ENCODE data around the gene TMEM176A.

DNA sequence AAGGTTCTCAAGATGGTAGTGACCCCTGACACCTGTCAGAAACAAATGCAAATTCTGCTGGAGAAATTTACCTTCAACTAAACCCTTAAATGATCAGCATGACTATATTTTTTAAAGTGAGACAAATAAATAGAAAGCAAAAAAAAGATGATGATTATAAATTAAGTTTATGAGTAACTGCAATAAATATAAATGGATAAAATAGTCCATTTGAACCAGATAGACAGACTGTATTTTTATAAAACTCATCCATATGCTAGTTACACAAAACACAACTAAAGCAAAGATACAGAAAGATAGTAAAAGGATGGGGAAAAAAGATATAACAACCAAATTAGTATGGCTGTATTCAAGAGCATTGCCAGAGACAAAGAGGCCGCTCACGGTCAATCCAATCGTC is 5.9 kb downstream of the TMEM176A start:
- no peak for TF ChIP-seq EZH2 (IDR thresholded peaks at IDR 0.05; ENCODE audit: borderline replicate concordance, low read depth, low read length, severe bottlenecking)
- TF ChIP-seq, protein P1, sequence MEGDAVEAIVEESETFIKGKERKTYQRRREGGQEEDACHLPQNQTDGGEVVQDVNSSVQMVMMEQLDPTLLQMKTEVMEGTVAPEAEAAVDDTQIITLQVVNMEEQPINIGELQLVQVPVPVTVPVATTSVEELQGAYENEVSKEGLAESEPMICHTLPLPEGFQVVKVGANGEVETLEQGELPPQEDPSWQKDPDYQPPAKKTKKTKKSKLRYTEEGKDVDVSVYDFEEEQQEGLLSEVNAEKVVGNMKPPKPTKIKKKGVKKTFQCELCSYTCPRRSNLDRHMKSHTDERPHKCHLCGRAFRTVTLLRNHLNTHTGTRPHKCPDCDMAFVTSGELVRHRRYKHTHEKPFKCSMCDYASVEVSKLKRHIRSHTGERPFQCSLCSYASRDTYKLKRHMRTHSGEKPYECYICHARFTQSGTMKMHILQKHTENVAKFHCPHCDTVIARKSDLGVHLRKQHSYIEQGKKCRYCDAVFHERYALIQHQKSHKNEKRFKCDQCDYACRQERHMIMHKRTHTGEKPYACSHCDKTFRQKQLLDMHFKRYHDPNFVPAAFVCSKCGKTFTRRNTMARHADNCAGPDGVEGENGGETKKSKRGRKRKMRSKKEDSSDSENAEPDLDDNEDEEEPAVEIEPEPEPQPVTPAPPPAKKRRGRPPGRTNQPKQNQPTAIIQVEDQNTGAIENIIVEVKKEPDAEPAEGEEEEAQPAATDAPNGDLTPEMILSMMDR (IDR thresholded peaks at IDR 0.05; ENCODE audit: borderline replicate concordance, extremely low read depth, low read length, poor library complexity, severe bottlenecking) = no peak

Measured in DND-41 (cell line).